T-helper 2 cell treated with Interferon-gamma antibody and Interleukin-4, amounts not matched to agents 5 μg/mL and 100 μg/mL, for 36 hours (primary cell): ENCODE results near the gene PRCC.

ENCODE experiments used
- DNase-seq: peaks from one replicate; pipeline ENCODE4 v3.0.0; 2021; ENCODE audit warnings: low spot score
- H3K27ac Mint-ChIP-seq: one replicate; pipeline ENCODE4 v1.8.0; 2021; ENCODE audit warnings: mild to moderate bottlenecking, mixed read lengths
- H3K27me3 Mint-ChIP-seq: one replicate; pipeline ENCODE4 v1.8.0; 2021; ENCODE audit warnings: low read depth, mixed read lengths
- H3K36me3 Mint-ChIP-seq: one replicate; pipeline ENCODE4 v1.8.0; 2021; ENCODE audit warnings: low read depth, mixed read lengths
- H3K4me1 Mint-ChIP-seq: one replicate; pipeline ENCODE4 v1.8.0; 2021; ENCODE audit warnings: low read depth, mixed read lengths
- H3K4me3 Mint-ChIP-seq: one replicate; pipeline ENCODE4 v1.8.0; 2022; ENCODE audit warnings: mild to moderate bottlenecking, moderate library complexity, mixed read lengths
- H3K9me3 Mint-ChIP-seq: one replicate; pipeline ENCODE4 v1.8.0; 2021; ENCODE audit warnings: mixed read lengths

The PRCC gene

GRCh38 chr1:156740741-156741480, 26.4 kb upstream of the PRCC start, which contains the start of gene MRPL24:
MRPL24 (minus strand) TSS chr1:156741088; CDS start chr1:156738704, 2,384 bp downstream.
- Mint-ChIP-seq H3K4me1 (peaks cover 27% of the 10 kb centered on the region), H3K27me3 (no peaks in the 10 kb centered on the region), H3K9me3 (no peaks in the 10 kb centered on the region), H3K36me3 (peaks cover 48% of the 10 kb centered on the region), H3K4me3 (peak within 1 kb of the TSS; percentile 98), H3K27ac (peak within 1 kb of the TSS; percentile 95)
- DNase-seq = peak; percentile 98

GRCh38 chr1:156741481-156741983, 25.8 kb upstream of the PRCC start:
- Mint-ChIP-seq H3K4me3 (peak overlapping the region; percentile 98), H3K9me3 (no peaks in the 10 kb centered on the region), H3K27me3 (no peaks in the 10 kb centered on the region), H3K27ac (peak overlapping the region; percentile 95), H3K4me1 (peaks cover 32% of the 10 kb centered on the region), H3K36me3 (peaks cover 46% of the 10 kb centered on the region)
- DNase-seq = peak; percentile 37

- peak overlapping the region; percentile 98 for H3K4me3 Mint-ChIP-seq
- peaks cover 33% of the 10 kb centered on the region for H3K4me1 Mint-ChIP-seq
- no peaks in the 10 kb centered on the region for H3K9me3 Mint-ChIP-seq
- no peak for DNase-seq
- peak overlapping the region; percentile 95 for H3K27ac Mint-ChIP-seq
- no peaks in the 10 kb centered on the region for H3K27me3 Mint-ChIP-seq
- H3K36me3 Mint-ChIP-seq = peaks cover 46% of the 10 kb centered on the region
Measured at GRCh38 chr1:156742017-156742416, 25.3 kb upstream of the PRCC start.

GRCh38 chr1:156742801-156743200, 24.5 kb upstream of the PRCC start:
- Mint-ChIP-seq H3K27ac (no peak overlapping the region), H3K4me1 (peaks cover 39% of the 10 kb centered on the region), H3K27me3 (no peaks in the 10 kb centered on the region), H3K36me3 (peaks cover 42% of the 10 kb centered on the region), H3K4me3 (no peak overlapping the region), H3K9me3 (no peaks in the 10 kb centered on the region)
- no peak for DNase-seq

- Mint-ChIP-seq H3K9me3 (no peaks in the 10 kb centered on the region), H3K27ac (peak overlapping the region; percentile 24), H3K27me3 (no peaks in the 10 kb centered on the region), H3K4me1 (peaks cover 47% of the 10 kb centered on the region), H3K36me3 (peaks cover 43% of the 10 kb centered on the region), H3K4me3 (no peak overlapping the region)
- DNase-seq = no peak
Measured at GRCh38 chr1:156743367-156744302, 23.7 kb upstream of the PRCC start.

- peak overlapping the region; percentile 56 for H3K27ac Mint-ChIP-seq
- no peak overlapping the region for H3K4me3 Mint-ChIP-seq
- peaks cover 50% of the 10 kb centered on the region for H3K36me3 Mint-ChIP-seq
- H3K27me3 Mint-ChIP-seq = no peaks in the 10 kb centered on the region
- H3K9me3 Mint-ChIP-seq = no peaks in the 10 kb centered on the region
- H3K4me1 Mint-ChIP-seq = peaks cover 54% of the 10 kb centered on the region
- DNase-seq = no peak
Measured at GRCh38 chr1:156744344-156744743, 23.0 kb upstream of the PRCC start.

GRCh38 chr1:156744786-156745419, 22.4 kb upstream of the PRCC start:
- peaks cover 54% of the 10 kb centered on the region for H3K36me3 Mint-ChIP-seq
- no peak for DNase-seq
- no peaks in the 10 kb centered on the region for H3K9me3 Mint-ChIP-seq
- H3K27ac Mint-ChIP-seq = peak overlapping the region; percentile 56
- H3K27me3 Mint-ChIP-seq = no peaks in the 10 kb centered on the region
- no peak overlapping the region for H3K4me3 Mint-ChIP-seq
- H3K4me1 Mint-ChIP-seq = peaks cover 60% of the 10 kb centered on the region

GRCh38 chr1:156745881-156746280, 21.5 kb upstream of the PRCC start:
- Mint-ChIP-seq H3K27me3 (no peaks in the 10 kb centered on the region), H3K9me3 (no peaks in the 10 kb centered on the region), H3K4me1 (peaks cover 56% of the 10 kb centered on the region), H3K36me3 (peaks cover 58% of the 10 kb centered on the region), H3K4me3 (peak overlapping the region; percentile 78), H3K27ac (peak overlapping the region; percentile 90)
- DNase-seq = no peak

GRCh38 chr1:156746406-156746727, 21.0 kb upstream of the PRCC start:
- peaks cover 54% of the 10 kb centered on the region for H3K36me3 Mint-ChIP-seq
- no peak for DNase-seq
- H3K27me3 Mint-ChIP-seq = no peaks in the 10 kb centered on the region
- H3K4me3 Mint-ChIP-seq = peak overlapping the region; percentile 78
- no peaks in the 10 kb centered on the region for H3K9me3 Mint-ChIP-seq
- H3K27ac Mint-ChIP-seq = peak overlapping the region; percentile 90
- H3K4me1 Mint-ChIP-seq = peaks cover 53% of the 10 kb centered on the region

GRCh38 chr1:156746728-156747631, 20.4 kb upstream of the PRCC start:
- Mint-ChIP-seq H3K4me1 (peaks cover 50% of the 10 kb centered on the region), H3K36me3 (peaks cover 50% of the 10 kb centered on the region), H3K27ac (peak overlapping the region; percentile 96), H3K27me3 (no peaks in the 10 kb centered on the region), H3K4me3 (peak overlapping the region; percentile 98), H3K9me3 (no peaks in the 10 kb centered on the region)
- DNase-seq = no peak

GRCh38 chr1:156747742-156748669, 19.3 kb upstream of the PRCC start:
- Mint-ChIP-seq H3K4me1 (peaks cover 50% of the 10 kb centered on the region), H3K9me3 (no peaks in the 10 kb centered on the region), H3K4me3 (peak overlapping the region; percentile 98), H3K36me3 (peaks cover 43% of the 10 kb centered on the region), H3K27ac (peak overlapping the region; percentile 96), H3K27me3 (no peaks in the 10 kb centered on the region)
- no peak for DNase-seq

- Mint-ChIP-seq H3K4me3 (peak overlapping the region; percentile 98), H3K36me3 (peaks cover 39% of the 10 kb centered on the region), H3K27me3 (no peaks in the 10 kb centered on the region), H3K4me1 (peaks cover 52% of the 10 kb centered on the region), H3K9me3 (no peaks in the 10 kb centered on the region), H3K27ac (peak overlapping the region; percentile 96)
- DNase-seq = no peak
Measured at GRCh38 chr1:156748670-156749418, 18.5 kb upstream of the PRCC start.
